ENCODE data around the gene NHP2.
A peak's percentile ranks its signal among the peaks of the same experiment; 100 is the strongest.

The NHP2 gene

GRCh38 chr5:178176791-178177190 lies 23.1 kb upstream of the NHP2 start:
- DNase-seq = no peak

- no peak for DNase-seq
These were observed 20.8 kb upstream of the NHP2 start for GRCh38 chr5:178174456-178174855.

- DNase-seq = no peak
These were observed 16.8 kb upstream of the NHP2 start for GRCh38 chr5:178170455-178170854.

GRCh38 chr5:178165581-178165980 lies 11.9 kb upstream of the NHP2 start:
- no peak for DNase-seq

GRCh38 chr5:178163772-178164735 lies 10.4 kb upstream of the NHP2 start:
- DNase-seq = peak in 50 of 51 donors; percentile 9 to 88 (median 63)

GRCh38 chr5:178162481-178162880 lies 8.8 kb upstream of the NHP2 start:
- no peak for DNase-seq

GRCh38 chr5:178160176-178160575 lies 6.5 kb upstream of the NHP2 start:
- no peak for DNase-seq

- no peak for DNase-seq
These were observed 1.4 kb upstream of the NHP2 start for GRCh38 chr5:178155065-178155464.

- DNase-seq = no peak
These were observed 917 bp downstream of the NHP2 start for GRCh38 chr5:178152491-178153444.

GRCh38 chr5:178150977-178151734 lies 2.5 kb downstream of the NHP2 start:
- no peak for DNase-seq

- DNase-seq = peak in 1 of 51 donors; percentile 43
These were observed 4.3 kb downstream of the NHP2 start for GRCh38 chr5:178149199-178149932.

- no peak for DNase-seq
These were observed 6.3 kb downstream of the NHP2 start for GRCh38 chr5:178147406-178147805.

GRCh38 chr5:178145965-178146820 lies 7.5 kb downstream of the NHP2 start:
- peak in 17 of 51 donors; percentile 5 to 39 (median 15) for DNase-seq

GRCh38 chr5:178143901-178144300 lies 9.8 kb downstream of the NHP2 start:
- peak in 5 of 51 donors; percentile 14 to 38 (median 25) for DNase-seq

GRCh38 chr5:178143246-178143645 lies 10.4 kb downstream of the NHP2 start:
- DNase-seq = no peak

GRCh38 chr5:178142642-178143041 lies 11.0 kb downstream of the NHP2 start:
- no peak for DNase-seq

- no peak for DNase-seq
These were observed 12.1 kb downstream of the NHP2 start for GRCh38 chr5:178141550-178141949.

GRCh38 chr5:178137991-178138390 lies 15.7 kb downstream of the NHP2 start:
- DNase-seq = no peak

GRCh38 chr5:178136990-178137389 lies 16.7 kb downstream of the NHP2 start:
- no peak for DNase-seq
